HG02678 (cell line): ENCODE measurements around the gene INPP4A.
"Not testable (repeated sequence)": the region's sequence is repeated elsewhere in the genome, so short reads cannot be mapped to it uniquely, and the experiment has no call there.

ENCODE experiments used
- ATAC-seq: cut with Tn5 transposase; IDR thresholded peaks from one replicate; pipeline ENCODE4 v1.9.1; 2021; ENCODE audit warnings: mild to moderate bottlenecking, moderate library complexity; ENCODE audit not compliant: unreplicated experiment

The INPP4A gene

DNA sequence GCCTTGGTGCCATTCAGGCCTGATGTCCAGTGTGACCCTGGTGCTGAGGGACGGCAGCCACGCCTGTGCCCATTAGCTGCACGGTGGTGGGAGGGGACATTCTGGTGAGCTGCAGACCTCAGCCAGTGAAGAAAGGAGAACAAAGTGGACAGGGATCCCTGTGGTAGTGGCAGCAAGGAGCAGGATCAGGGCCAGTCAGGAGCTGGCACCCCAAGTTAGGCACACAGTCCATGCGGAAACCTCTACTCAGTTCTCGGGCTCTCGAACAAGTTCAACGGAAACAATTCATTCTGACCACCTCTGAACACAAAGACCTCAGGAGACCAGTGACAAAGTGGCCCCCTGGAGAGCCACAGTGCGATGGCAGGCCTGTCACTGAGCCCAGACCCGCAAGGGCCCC lies 133.6 kb downstream of the INPP4A start:
- no peak for ATAC-seq

DNA sequence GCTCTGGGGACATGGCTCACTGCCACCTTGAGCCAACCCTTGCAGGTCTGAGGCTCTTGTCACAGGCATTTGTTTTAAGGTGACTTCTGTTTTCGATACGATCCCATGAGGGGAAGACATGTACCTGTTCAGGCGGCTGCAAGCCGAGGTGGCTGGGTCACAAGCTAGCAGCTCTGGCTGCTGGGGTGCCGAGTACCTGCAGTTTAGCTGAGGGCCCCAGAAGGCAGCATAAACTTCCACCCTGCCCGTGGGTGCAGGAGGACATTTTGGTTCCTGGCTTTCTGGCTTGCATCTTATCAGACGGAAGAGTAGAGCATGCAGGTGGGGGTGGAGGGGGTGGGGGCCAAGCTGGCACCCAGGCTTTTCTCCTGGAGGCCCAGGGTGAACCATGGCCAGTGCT lies 135.3 kb downstream of the INPP4A start:
- no peak for ATAC-seq

DNA sequence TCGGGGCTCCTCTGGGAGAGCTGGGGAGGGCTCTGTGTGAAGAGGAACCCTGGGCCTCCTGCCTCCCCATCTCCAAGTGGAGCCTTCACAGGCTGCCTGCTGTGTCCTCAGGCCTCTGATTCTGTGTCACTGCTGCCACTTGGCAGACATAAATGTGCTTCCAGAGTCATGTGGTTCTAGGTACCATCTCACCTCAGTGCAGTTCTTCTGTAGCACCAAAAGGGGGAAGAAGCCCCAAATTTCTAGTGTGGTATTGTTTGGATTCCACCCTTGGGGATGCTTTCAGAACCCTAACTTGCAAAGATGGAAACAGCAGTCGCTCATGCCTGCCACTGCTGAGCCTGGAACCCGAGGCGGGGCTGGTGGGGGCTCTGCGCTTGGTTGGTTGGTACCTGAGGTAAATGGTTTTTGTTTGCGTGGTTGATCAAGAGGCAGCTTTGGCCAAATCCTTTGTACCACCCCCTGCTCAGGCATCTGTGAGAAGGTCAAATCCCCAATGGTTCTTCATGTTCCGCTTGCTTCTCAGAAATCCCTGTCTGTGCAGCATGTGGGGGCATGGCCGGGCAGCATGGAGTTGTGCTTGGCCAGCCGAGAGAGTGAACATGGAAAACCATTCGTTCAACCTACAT lies 136.1 kb downstream of the INPP4A start:
- no peak for ATAC-seq

DNA sequence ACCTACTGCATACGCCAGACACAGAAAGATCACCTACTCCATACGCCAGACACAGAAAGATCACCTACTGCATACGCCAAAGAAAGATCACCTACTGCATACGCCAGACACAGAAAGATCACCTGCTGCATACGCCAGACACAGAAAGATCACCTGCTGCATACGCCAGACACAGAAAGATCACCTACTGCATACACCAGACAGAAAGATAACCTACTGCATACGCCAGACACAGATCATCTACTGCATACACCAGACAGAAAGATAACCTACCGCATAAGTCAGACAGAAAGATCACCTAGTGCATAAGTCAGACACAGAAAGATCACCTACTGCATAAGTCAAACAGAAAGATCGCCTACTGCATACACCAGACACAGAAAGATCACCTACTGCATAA lies 137.9 kb downstream of the INPP4A start:
- ATAC-seq = no peak

DNA sequence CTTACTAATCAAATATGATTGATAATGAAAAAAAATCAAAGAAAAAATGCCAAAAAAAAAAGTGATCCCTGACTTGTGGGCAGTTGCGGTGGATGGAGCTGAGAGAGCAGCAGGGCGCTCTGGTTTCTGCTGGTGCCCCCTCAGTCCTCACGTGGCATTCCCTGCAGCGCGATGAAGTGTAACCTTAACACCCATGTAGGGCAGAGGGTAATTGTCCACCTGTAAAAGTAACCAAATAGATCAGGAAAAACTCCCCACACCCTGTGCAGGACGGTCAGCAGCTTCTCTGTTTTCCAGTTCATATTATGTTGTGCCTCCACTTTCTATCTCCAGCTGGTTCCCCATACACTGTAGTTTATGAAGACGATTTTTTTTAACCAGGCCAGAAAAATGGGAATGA lies 138.6 kb downstream of the INPP4A start:
- ATAC-seq = no peak

DNA sequence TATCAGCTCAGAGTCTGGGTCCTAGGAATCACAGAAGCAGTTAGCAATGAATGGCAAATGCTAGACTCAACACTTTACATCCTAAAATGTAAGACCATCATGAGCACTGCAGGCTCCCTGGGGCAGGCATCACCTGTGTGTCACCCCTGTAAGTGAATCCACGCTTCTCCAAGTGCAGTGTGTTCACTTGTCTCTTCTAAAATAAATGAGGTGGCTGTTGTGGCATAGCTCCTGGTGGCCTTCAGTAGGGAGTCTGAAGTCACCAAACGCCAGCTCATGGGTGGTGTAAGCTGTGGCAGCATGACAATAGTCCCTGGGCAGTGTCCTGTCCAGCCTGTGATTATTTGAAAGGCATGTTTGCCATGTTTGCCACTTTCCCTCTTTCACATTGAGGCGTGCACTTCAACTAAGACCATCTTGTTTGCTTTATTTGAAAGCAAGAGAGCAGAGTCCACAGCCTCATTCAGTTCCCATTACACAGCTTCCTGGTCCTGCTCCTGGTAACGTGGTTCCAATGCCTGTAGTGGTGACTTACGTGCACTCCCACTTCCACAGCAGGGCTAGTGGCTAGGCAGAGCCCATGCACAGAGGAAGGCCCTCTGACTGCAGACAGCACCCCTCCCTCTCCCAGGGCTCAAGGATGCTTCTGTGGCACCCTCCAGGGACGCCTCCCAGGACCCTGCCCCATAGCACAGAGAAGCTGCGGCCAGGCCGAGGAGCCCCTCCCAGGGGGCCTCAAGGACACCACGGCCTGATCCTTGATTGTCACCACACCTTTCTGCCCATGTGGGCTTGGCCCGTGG lies 139.4 kb downstream of the INPP4A start:
- no peak for ATAC-seq

DNA sequence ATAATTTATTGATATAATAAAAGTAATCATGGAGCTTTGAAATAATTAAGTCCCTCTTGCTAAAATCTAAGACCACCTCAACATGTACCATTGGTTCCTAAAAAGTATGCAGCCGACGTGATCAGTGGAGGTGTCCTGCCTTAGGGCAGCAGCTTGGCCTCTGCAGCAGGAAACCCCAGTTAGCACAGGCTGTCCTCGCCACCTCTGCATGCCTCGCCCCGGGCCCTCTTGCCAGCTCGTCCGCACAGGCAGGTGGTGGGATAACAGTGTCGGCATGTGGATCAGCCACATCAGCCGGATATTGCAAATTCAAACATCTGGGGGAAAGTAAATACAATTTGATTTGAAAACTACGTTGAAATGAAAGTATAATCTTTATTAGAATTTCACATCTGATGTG lies 140.7 kb downstream of the INPP4A start:
- no peak for ATAC-seq

DNA sequence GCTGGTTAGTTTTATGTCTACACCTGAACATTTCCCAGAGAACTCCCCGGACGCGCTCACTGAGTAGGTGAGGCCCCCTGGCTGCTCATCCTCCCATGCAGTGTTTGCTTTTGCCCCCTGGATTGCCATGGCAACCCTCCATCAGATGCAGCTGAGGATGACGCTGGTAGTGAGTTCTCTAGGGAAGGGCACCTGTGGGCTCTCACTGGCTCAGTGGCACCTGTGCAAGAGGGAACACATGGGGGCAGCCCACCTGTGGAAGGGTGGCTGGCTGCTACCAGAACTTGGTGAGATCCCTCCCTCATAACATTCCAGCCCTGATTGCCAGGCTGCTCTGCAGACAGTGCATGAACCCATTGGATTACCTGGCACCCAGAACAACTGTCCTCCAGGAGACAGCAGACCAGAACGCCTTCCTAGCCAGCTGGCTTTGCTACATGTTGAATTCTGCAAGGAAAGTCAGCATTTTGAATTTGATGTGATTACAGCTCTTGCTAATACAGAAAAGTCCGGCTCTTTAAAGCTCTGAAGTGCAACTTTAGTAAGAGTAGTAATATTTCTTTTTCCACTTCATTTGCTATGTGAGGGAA lies 142.0 kb downstream of the INPP4A start:
- ATAC-seq = no peak

DNA sequence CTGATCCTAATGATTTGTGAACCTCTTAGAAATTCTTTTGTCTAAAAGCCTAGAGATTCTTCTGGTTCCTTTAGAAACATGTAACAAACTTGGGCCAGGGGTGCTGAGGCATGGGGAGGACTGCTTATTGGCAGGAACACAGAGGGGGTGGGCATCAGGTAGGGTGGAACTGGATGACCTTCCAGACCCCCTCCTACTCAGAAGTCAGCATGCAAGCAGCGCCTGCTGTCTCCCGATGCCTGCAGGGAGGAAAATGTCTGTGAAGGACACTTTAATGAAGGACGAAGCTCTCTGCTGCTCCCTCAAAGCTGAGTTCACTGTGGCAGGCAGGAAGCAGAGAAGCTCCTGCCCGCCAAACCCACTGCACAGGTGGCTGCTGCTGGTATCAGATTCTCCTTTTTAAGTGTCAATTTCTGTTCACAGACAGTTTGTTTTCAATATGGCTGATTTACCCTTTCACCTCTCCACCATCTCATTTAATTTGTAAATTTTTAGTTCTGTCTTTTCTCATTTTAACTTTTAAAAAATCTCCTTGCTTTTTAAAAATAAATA lies 144.3 kb downstream of the INPP4A start:
- ATAC-seq = no peak

DNA sequence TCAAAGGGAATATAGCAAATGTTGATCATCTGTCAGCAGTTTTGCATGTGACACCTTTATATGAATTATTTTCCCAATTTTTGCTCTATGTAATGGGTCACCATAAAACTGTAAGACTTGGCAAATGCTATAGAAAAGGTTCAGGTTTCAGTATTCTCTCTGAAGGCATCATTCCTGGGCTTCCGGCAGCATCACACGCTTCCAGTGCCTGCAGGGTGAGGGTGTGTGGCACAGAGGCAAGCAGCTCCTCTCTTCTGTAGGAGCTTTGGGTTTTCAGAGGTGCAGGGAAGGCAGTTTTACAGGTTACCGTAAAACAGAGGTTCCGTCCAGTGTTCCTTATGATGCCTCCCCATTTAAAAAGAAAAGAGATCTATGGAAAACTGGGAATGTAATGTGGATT lies 144.8 kb downstream of the INPP4A start:
- ATAC-seq = no peak

DNA sequence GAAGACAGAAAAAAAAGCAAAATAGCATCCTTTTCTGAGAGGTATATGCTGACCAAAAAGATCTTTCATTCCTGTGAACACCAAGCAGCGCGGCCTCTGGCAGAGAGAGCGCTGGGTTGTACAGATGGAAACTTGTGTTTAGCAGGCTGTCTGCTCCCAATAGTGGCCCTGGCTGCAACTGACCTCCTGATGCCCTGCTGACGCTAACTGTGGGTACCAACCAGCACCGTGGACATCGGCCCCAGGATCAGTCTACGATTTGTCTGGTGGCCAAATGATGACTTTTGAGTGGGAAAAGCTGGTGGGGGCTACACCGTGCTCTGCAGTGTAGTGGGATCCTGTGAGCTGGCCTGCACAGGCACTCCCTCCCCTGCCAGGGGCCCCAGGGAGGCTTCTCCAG lies 147.9 kb downstream of the INPP4A start:
- no peak for ATAC-seq

DNA sequence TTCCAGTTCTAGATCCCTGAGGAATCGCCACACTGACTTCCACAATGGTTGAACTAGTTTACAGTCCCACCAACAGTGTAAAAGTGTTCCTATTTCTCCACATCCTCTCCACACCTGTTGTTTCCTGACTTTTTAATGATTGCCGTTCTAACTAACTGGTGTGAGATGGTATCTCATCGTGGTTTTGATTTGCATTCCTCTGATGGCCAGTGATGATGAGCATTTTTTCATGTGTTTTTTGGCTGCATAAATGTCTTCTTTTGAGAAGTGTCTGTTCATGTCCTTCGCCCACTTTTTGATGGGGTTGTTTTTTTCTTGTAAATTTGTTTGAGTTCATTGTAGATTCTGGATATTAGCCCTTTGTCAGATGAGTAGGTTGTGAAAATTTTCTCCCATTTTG lies 150.0 kb downstream of the INPP4A start:
- not testable (repeated sequence) for ATAC-seq

DNA sequence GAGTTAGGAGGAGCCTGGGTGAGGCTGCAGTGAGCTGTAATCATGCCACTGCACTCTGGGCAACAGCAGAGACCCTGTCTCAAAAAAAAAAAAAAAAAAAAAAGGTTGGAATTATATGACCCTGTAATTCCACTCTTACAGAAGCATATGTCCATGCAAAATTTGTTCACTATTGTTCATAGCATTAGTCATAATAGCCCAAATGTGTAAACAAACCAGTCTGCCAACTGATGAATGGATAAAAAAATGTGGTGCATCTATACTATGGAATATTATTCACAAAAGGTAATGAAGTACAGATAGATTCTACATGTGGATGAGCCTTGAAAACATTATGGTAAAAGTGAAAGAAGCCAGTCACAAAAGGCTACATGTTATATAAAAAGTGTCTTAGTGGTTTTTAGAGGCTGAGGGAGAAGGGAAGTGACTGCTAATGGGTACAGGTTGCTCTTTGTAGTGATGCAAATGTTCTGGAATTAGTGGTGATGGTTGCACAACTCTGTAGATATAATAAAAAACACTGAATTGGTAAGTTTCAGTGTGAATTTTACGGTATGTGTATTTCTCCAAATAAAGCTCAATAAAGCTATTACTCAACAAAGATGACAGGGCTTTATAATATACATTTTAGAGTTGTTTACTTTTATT lies 154.2 kb downstream of the INPP4A start:
- no peak for ATAC-seq

DNA sequence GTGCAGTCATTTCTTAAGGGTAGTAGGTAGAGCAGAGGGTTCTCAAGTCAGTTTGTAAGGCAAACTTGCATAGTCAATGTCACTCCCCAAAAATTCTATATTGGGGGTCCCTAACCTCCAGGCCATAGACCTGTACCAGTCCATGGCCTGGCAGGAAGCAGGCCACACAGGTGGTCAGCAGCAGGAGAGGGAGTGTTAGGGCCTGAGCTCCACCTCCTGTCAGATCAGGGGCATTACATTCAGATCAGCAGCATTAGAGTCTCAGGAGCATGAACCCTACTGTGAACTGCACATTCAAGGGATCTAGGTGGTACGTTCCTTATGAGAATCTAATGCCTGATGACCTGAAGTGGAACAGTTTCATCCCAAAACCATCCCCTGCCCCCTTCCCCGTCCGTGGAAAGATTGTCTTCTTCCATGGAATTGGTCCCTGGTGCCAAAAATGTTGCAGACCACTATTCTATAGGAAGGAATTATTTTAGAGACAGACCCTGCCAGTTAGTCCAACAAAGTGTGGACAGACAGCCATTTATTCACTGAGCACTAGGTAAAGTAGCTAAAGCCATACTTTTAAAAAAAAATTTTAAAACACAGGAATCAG lies 157.0 kb downstream of the INPP4A start:
- ATAC-seq = peak; percentile 77

DNA sequence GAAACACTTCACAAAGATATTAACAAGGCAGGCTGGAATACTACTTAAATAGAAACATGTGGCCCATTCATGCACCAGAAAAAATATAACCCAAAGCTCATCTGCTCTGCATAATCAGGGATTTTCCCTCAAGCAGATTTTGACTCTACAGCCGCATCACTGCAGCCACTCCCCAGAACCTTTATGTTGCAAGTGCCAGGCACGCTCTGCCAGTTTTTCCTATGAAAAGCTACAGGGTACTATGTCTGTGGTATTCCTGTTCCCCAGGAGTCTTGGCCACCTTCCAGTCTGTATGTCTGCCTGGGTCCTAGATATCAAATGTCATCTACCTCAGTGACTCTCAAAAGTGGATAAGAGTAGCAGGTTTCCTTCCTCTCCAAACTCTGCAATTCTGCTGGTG lies 159.9 kb downstream of the INPP4A start:
- no peak for ATAC-seq

DNA sequence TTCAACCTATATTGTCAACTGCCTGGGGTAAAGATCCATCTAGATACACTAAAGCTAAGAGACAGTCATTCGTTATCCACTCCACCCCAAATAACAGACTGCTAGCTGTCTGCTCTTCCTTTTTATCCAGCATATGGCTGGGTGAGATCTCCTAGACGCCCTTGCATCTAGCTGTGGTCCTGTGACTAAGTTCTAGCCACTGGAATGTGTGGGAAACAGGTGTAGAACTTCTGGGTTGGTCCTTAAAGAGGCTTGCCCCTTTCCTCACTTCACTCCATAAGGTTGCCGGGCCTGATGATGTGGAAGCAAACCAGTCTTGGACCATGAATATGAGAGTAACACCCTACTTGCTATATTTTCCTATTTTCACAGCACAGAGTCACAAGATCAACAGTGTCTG lies 160.4 kb downstream of the INPP4A start:
- no peak for ATAC-seq

DNA sequence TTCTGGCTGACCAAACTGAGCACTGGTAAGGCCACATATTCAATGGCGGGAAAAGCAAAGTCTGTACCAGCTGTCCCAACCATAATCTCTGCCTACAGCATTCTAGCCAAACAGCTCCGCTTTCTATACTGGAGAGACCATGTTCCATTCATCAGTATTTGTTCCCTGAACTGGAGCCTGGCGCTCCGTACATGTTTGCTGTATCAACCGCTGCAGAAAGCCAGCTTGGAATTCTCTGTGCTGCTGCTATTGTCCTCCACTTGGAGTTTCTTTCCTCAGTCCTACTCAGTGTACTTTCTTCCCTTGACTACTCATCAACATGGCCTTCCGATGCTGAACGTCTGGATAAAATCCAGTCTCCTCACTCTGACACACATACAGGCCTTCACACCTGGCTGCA lies 161.8 kb downstream of the INPP4A start:
- ATAC-seq = no peak

DNA sequence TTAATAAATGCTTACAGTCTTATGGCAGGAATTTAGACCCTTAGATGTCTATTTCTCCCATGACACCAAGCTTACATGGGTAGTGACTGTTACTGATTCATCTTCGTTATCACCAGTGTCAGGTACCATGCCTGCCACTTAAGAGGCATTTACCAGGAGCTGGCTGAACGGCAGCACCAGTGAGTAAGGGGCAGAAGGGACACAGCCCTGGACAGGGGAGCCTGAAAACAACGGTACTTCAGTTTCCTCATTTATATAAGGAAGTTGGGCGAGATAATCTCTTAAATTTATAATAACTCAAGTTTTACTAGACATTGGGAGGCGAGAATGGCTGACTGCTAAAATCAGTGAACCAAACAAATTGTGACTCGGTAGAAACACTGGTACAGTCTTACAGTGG lies 162.4 kb downstream of the INPP4A start:
- no peak for ATAC-seq

DNA sequence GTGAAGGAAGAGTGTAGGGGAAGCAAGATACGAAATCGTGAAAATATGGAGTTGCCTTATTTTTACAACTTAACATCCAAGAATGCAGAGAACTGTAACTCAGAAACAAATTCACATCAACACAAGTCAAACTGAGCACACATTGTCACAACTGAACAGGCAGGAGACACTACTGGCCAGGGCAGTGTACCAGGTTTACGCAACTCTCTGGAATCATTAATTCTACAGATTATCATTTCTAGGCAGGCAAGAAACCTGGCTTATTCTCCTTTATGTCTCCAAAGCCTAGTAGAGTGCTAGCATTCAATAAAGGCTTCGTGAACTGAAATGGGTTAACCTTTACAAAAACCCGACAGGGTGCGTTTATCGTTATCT lies 163.1 kb downstream of the INPP4A start:
- ATAC-seq = no peak

DNA sequence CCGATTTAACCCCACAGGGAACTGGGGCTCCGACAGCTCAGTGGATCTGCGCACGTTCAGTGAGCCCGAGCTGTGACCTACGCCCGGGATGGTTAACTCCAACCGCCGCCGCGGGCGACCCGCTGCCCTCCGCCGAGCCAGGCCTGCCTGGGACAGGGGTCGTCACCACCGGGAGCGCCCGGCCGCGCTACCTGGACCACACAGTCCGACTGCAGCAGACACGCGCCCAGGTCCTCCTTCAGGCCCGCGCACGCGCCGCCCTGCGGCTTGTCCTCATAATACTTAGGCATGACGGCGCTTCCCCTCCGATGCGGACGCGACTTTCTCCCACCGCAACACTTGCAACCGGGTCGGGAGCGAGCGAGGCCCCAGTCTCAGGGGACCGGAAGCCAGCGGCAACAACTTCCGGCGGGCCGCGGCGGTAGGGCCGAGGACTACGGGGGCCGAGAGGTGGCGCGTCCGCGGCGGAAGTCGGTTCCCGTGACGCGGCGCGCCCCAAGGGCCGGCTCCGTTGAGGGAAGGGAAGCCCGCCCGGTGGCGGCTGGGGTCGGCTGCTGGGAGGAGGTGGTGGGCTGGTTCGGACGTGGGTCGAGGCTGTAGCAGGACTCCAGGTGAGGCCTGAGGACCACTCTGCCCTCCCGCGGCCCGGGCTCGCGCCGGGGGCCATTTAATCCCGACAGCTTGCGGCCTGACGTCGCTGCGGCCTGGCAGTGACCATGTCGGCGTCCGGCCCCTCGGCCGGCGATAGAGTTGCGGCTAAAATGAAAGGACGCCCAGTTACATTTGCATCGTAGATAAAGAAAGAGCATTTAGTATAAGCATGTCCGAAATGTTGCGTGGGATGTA lies 163.7 kb downstream of the INPP4A start, which contains the start of the genes COA5 and UNC50:
Gene COA5, minus strand, starts transcription at position 397 of the 846 bp plus-strand sequence. Its CDS starts 107 bp downstream, at position 290.
Gene UNC50, plus strand, starts transcription at position 474 of the 846 bp plus-strand sequence. CDS start 1,171 bp downstream, outside the sequence.
- ATAC-seq = peak; percentile 89
